ENCODE data around the gene ZER1.
"Not testable (repeated sequence)": the region's sequence is repeated elsewhere in the genome, so short reads cannot be mapped to it uniquely, and the experiment has no call there.

The ZER1 gene

GRCh38 chr9:128713941-128714573 lies 57.7 kb downstream of the ZER1 start:
- no peak for DNase-seq

GRCh38 chr9:128713411-128713780 lies 58.3 kb downstream of the ZER1 start:
- DNase-seq, result no peak

- no peak for DNase-seq
Observed at GRCh38 chr9:128712451-128713410, 59.0 kb downstream of the ZER1 start.

GRCh38 chr9:128707446-128707845 lies 64.3 kb downstream of the ZER1 start:
- DNase-seq, result no peak

- DNase-seq, result no peak
Observed at GRCh38 chr9:128706671-128707381, 64.9 kb downstream of the ZER1 start.

DNA sequence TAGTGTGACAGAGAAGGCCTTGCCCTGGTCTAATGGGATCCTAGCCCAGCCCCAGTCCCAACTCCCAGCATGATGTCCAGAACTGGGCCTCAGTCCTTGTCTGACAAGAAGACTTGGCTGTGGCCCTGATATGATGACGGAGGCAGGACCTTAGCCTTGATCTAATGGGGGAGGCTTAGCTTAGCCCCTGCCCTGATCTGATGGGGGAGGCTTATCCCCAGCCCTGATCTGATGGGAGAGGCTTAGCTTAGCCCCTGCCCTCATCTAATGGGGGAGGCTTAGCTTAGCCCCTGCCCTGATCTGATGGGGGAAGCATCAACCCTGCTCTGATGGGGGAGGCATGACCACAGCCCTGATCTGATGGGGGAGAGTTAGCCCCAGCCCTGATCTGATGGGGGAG lies 65.7 kb downstream of the ZER1 start:
- no peak for DNase-seq

DNA sequence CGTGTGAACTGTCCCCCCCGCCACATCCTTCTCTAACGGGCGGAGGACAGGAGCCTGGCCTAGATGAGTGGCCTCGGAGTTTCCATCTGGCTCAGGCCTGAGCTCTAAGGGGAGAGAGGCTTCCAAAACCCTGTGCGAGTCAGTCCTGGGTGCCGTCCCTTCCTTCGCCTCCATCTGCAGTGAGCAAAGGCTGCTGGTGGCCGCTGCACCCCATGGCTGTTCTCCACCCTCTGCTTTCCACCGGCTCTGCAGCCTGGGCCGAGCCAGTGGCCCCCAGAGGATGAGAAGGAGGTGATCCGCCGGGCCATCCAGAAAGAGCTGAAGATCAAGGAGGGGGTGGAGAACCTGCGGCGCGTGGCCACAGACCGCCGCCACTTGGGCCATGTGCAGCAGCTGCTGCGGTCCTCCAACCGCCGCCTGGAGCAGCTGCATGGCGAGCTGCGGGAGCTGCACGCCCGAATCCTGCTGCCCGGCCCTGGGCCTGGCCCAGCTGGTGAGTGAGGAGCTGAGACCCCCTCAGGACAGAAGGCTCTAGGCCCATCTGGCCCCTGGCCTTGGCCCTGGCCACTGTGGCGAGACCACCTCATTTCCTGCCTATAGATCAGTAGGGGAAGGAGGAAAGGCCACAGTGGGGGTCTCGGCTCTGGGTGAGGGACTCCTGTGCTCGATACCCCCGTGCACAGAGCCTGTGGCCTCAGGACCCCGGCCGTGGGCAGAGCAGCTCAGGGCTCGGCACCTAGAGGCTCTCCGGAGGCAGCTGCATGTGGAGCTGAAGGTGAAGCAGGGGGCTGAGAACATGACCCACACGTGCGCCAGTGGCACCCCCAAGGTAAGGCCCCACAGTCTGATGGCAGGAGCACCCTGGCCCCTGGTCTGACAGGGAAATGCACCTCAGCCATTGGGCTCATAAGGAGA lies 66.4 kb downstream of the ZER1 start:
- DNase-seq, result no peak

GRCh38 chr9:128704356-128704670 lies 67.4 kb downstream of the ZER1 start:
- DNase-seq, result no peak

- no peak for DNase-seq
Observed at GRCh38 chr9:128703616-128704355, 67.9 kb downstream of the ZER1 start.

- DNase-seq, result peak; percentile 31
Observed at GRCh38 chr9:128702949-128703615, 68.6 kb downstream of the ZER1 start.

GRCh38 chr9:128702445-128702948 lies 69.2 kb downstream of the ZER1 start, which contains the start of gene PKN3:
Gene PKN3, plus strand, starts transcription at chr9:128702503. Its CDS starts 413 bp downstream, at chr9:128702916.
- peak; percentile 88 for DNase-seq

DNA sequence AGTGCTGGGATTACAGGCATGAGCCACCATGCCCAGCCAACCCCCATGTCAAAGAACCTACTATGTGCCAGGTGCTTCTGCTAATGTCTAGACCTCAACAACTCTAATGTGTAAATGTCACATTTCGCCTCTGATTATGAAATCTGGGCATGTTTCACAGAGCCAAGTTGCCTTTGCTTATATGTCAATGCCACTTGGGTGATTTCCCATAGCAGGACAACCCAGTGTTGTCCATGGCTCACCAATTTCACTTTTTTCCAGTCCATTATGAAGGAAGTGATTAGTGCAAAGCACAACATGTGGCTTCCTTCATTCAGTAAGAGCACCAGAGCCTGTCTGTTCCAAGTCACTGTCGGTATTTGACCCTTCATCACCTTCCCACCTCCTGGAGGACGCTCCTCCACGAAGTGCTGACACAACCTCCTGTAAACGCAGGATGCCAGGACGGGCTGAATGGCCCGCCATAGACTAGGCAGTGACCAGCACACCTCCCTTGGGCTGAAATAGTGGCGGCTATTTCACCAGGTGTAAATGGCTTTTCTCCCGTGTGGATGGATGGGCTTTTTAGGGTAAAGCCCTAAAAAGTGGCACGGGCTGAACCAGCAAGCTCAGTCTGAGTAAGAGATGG lies 70.4 kb downstream of the ZER1 start:
- no peak for DNase-seq

- DNase-seq, result not testable (repeated sequence)
Observed at GRCh38 chr9:128699096-128699795, 72.5 kb downstream of the ZER1 start.

GRCh38 chr9:128696923-128697707 lies 74.6 kb downstream of the ZER1 start:
- DNase-seq, result no peak

GRCh38 chr9:128694344-128694743 lies 77.4 kb downstream of the ZER1 start:
- DNase-seq, result no peak

GRCh38 chr9:128693738-128694137 lies 78.0 kb downstream of the ZER1 start:
- not testable (repeated sequence) for DNase-seq

DNA sequence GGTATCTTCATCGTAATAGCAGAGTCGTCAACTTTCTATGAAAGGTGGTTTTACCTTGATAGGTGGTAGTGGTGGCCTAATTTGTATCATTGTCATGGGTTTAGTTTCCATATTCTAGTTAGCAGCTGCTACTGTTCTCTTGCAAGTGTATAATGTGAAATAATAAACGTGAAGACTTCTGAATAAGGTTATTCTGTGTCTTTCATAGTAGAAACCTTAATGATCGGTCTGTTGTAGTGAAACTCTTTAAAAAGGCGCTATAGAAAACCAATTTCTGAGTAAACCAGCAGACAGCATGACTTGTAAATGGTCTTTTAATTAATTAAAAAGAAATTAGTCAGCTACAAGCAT lies 81.1 kb downstream of the ZER1 start:
- no peak for DNase-seq

- peak; percentile 60 for DNase-seq
Observed at GRCh38 chr9:128689820-128690683, 81.7 kb downstream of the ZER1 start.

All from activated naive CD4-positive, alpha-beta T cell treated with Interleukin-2 at 50 U/mL for 16 hours (primary cell).